ENCODE results near the gene RUNX1.

- no peak for TF ChIP-seq CTCF (conservative IDR thresholded peaks at IDR 0.05; ENCODE audit: low read depth, low read length)
- no peak for TF ChIP-seq EZH2 (IDR thresholded peaks at IDR 0.05; ENCODE audit: borderline replicate concordance, low read depth, low read length, poor library complexity, severe bottlenecking)
Observed at GRCh38 chr21:35077466-35077865, 28.4 kb upstream of the RUNX1 start.

Measured in A673 (cell line).